Prostate gland (tissue), 2 donors: ENCODE measurements around the gene AZIN2.

Source experiments
- CTCF ChIP-seq, 4 experiments: fragments of 200-600 bp in 2 of 4; fragments of 450-650 bp in 2 of 4; sonication (generic) in 2 of 4; IDR thresholded peaks; 1 replicate in 3 of 4; 2 replicates in 1 of 4; pipeline ENCODE4 v1.5.1; 2016 to 2019; ENCODE audit warnings: antibody characterized with exemption in 4 of 4, mild to moderate bottlenecking in 2 of 4, moderate library complexity in 2 of 4
- POLR2A ChIP-seq: fragments of 450-650 bp; IDR thresholded peaks from one replicate; pipeline ENCODE4 v1.6.1; 2016; ENCODE audit warnings: antibody characterized with exemption, mild to moderate bottlenecking
- POLR2AphosphoS5 ChIP-seq: sonication (generic); formaldehyde crosslinking; IDR thresholded peaks from one replicate; pipeline ENCODE4 v1.6.1; 2017; ENCODE audit warnings: antibody characterized with exemption

- TF ChIP-seq CTCF (IDR thresholded peaks at IDR 0.05) (no peak), POLR2A (no peak), POLR2AphosphoS5 (no peak)
Observed at GRCh38 chr1:33047839-33048305, 33.1 kb upstream of the AZIN2 start.
